Breast epithelium (tissue), 4 donors: ENCODE measurements around the gene HACE1. TPM values are rescaled to one million over a fixed set of nuclear protein-coding genes. Genes with fewer than 3 reads are reported as not detected.

Experiments
- DNase-seq, 2 donors: peaks; one replicate each; pipeline ENCODE4 v3.0.0-alpha.2; 2019; ENCODE audit warnings: low spot score in 2 of 2
- H3K27ac ChIP-seq, 2 donors: fragments of 200-600 bp; sonication (generic) in 1 of 2; one replicate each; pipeline ENCODE4 v1.5.1; 2016 to 2019; ENCODE audit warnings: mild to moderate bottlenecking in 1 of 2
- H3K27me3 ChIP-seq, 2 donors: fragments of 200-600 bp; sonication (generic) in 1 of 2; one replicate each; pipeline versions ENCODE4 v1.5.1 to v1.6.0; 2017 to 2019; ENCODE audit warnings: control low read depth in 1 of 2, mild to moderate bottlenecking in 1 of 2
- H3K36me3 ChIP-seq: fragments of 200-600 bp; one replicate; pipeline ENCODE4 v1.5.1; 2019
- H3K4me1 ChIP-seq, 2 donors: fragments of 200-600 bp; sonication (generic); one replicate each; pipeline ENCODE4 v1.5.1; 2016 to 2019; ENCODE audit warnings: control low read depth in 1 of 2
- H3K4me3 ChIP-seq, 3 donors: fragments of 200-600 bp; sonication (generic); 1 replicate in 2 of 3; 2 replicates in 1 of 3; pipeline ENCODE4 v1.5.1; 2016 to 2019; ENCODE audit warnings: mild to moderate bottlenecking in 3 of 3, moderate library complexity in 2 of 3
- H3K9me3 ChIP-seq, 2 donors: fragments of 200-600 bp; sonication (generic) in 1 of 2; one replicate each; pipeline ENCODE4 v1.5.1; 2016 to 2019; ENCODE audit warnings: control low read depth in 1 of 2
- CTCF ChIP-seq, 3 donors: fragments of 450-650 bp; IDR thresholded peaks; one replicate each; pipeline ENCODE4 v1.5.1; 2016 to 2017; ENCODE audit warnings: antibody characterized with exemption in 3 of 3, mild to moderate bottlenecking in 3 of 3, moderate library complexity in 3 of 3
- POLR2A ChIP-seq: fragments of 450-650 bp; IDR thresholded peaks from one replicate; pipeline ENCODE4 v1.6.1; 2016; ENCODE audit warnings: antibody characterized with exemption, mild to moderate bottlenecking, moderate library complexity
- POLR2AphosphoS5 ChIP-seq, 3 donors: sonication (generic); formaldehyde crosslinking; IDR thresholded peaks; one replicate each; pipeline ENCODE4 v1.6.1; 2017; ENCODE audit warnings: antibody characterized with exemption in 3 of 3
- intact Hi-C: fragments of 100-400 bp; cut with DNase I; formaldehyde crosslinking; loops from one replicate; pipeline ENCODE4 v1.15.1; 2023; ENCODE audit warnings: low total_unique reads
- total RNA-seq, 3 donors: library from RNA; depleted of rRNA; stranded (reverse); fragments of >200 nt; gene quantifications; one replicate each; pipeline ENCODE4 v1.1.0, GENCODE V29; 2016

Gene HACE1
- total RNA-seq, 3 donors from 2014 or later = 20.2 to 33.4 (median 27.2) TPM

DNA sequence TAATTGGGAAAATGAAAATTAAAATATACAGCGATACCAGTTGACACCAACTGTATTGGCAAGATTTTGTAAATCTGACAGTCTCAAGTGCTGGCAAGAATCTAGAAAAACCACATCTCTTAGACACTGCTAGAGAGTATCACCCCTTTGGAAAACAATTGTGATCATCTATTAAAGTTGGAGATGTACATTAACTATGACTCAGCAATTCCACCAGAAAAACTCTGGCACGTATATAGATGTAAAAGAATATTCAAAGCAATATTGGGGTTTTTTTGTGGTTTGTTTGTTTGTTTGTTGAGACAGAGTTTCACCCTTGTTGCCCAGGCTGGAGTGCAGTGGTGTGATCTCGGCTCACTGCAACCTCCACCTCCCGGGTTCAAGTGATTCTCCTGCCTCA lies 142.9 kb downstream of the HACE1 start:
- no peak overlapping the region for H3K4me3 ChIP-seq
- H3K9me3 ChIP-seq = no peaks in the 10 kb centered on the region
- DNase-seq = no peak
- no peaks in the 10 kb centered on the region for H3K4me1 ChIP-seq
- intact Hi-C loops = loop anchor here (5.0 kb wide), 1 partner anchor 780 kb away; no protein-coding TSS in a partner anchor
- H3K27me3 ChIP-seq = no peaks in the 10 kb centered on the region
- no peak overlapping the region for H3K27ac ChIP-seq
- H3K36me3 ChIP-seq = no peaks in the 10 kb centered on the region
- TF ChIP-seq POLR2AphosphoS5 (IDR thresholded peaks at IDR 0.05) (no peak), CTCF (IDR thresholded peaks at IDR 0.05) (no peak), POLR2A (no peak)

GRCh38 chr6:104714796-104715195 lies 144.9 kb downstream of the HACE1 start:
- TF ChIP-seq POLR2A = no peak
- TF ChIP-seq POLR2AphosphoS5 (IDR thresholded peaks at IDR 0.05) = no peak
- TF ChIP-seq CTCF (IDR thresholded peaks at IDR 0.05) = no peak
- no peak for DNase-seq
- Histone ChIP-seq H3K4me1 (no peaks in the 10 kb centered on the region), H3K4me3 (no peak overlapping the region), H3K36me3 (no peaks in the 10 kb centered on the region), H3K27me3 (no peaks in the 10 kb centered on the region), H3K27ac (no peak overlapping the region), H3K9me3 (no peaks in the 10 kb centered on the region)
- intact Hi-C loops = loop anchor here (5.0 kb wide), 1 partner anchor 777 kb away; no protein-coding TSS in a partner anchor

GRCh38 chr6:104713982-104714381 lies 145.7 kb downstream of the HACE1 start:
- no peaks in the 10 kb centered on the region for H3K4me1 ChIP-seq
- H3K4me3 ChIP-seq = no peak overlapping the region
- H3K36me3 ChIP-seq = no peaks in the 10 kb centered on the region
- DNase-seq = no peak
- TF ChIP-seq POLR2AphosphoS5 (IDR thresholded peaks at IDR 0.05) (no peak), CTCF (IDR thresholded peaks at IDR 0.05) (no peak), POLR2A (no peak)
- H3K27me3 ChIP-seq = no peaks in the 10 kb centered on the region
- intact Hi-C loops = no loop called here
- H3K27ac ChIP-seq = no peak overlapping the region
- H3K9me3 ChIP-seq = no peaks in the 10 kb centered on the region

DNA sequence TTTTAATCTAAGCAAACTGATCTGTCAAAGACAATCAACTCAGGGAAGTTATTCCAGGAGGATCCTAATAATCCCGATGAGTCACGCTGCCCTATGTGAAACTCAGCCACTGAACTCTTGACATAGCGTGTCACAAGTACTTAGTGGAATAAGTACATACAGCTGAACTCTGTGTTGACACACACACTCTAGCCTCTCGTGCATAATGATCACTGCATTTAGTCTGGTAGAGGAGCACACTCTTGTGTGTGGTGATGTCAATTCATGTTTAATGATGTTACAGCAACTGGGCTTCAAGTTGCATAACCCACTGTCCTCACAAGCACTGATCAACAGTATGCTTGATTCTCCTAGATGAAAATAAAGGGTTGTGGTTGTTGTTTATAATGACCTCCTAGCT lies 148.3 kb downstream of the HACE1 start:
- H3K36me3 ChIP-seq = no peaks in the 10 kb centered on the region
- no peaks in the 10 kb centered on the region for H3K4me1 ChIP-seq
- DNase-seq = no peak
- intact Hi-C loops = no loop called here
- H3K4me3 ChIP-seq = no peak overlapping the region
- H3K27me3 ChIP-seq = no peaks in the 10 kb centered on the region
- TF ChIP-seq POLR2A (no peak), CTCF (IDR thresholded peaks at IDR 0.05) (no peak), POLR2AphosphoS5 (IDR thresholded peaks at IDR 0.05) (no peak)
- no peak overlapping the region for H3K27ac ChIP-seq
- peaks cover 0 to 6% of the 10 kb centered on the region in 2 donors for H3K9me3 ChIP-seq

GRCh38 chr6:104710543-104711335 lies 149.0 kb downstream of the HACE1 start:
- Histone ChIP-seq H3K4me3 (no peak overlapping the region), H3K36me3 (no peaks in the 10 kb centered on the region), H3K27ac (no peak overlapping the region), H3K9me3 (peaks cover 0 to 6% of the 10 kb centered on the region in 2 donors), H3K27me3 (no peaks in the 10 kb centered on the region), H3K4me1 (no peaks in the 10 kb centered on the region)
- intact Hi-C loops = no loop called here
- TF ChIP-seq CTCF (IDR thresholded peaks at IDR 0.05) (no peak), POLR2A (no peak), POLR2AphosphoS5 (IDR thresholded peaks at IDR 0.05) (no peak)
- no peak for DNase-seq
